Midbrain (tissue), 1 donor: ENCODE measurements around the gene CDH23.

ENCODE experiments used
- DNase-seq: peaks from one replicate; lab custom pipeline; 2025; lab: John Stamatoyannopoulos, UW

CDH23 gene

DNA sequence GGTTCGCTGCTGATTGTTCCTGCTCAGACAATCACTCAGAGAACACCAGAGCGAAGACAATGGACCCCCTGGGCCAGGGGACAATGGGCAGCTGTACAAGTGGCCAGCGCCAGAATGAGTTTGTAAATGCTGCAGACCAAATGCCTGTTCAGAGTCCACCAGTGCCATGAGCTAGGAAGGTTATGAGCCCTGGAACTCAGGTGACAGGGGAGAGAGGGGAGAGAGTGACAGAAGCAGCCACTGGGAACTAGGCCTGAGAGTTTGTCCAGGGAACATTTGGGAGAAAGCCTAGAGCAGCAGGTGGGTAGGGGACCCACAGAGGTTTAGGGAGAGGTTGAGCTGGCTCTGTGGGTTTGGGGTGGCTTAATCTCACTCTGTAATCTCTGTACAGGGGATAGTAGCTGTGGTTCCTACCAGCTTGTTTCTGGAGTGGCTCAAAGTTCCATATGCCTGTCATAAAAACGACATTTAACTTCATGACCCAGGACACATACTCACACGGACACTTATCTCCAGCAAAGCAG, 262.5 kb downstream of the CDH23 start:
- no peak for DNase-seq

DNA sequence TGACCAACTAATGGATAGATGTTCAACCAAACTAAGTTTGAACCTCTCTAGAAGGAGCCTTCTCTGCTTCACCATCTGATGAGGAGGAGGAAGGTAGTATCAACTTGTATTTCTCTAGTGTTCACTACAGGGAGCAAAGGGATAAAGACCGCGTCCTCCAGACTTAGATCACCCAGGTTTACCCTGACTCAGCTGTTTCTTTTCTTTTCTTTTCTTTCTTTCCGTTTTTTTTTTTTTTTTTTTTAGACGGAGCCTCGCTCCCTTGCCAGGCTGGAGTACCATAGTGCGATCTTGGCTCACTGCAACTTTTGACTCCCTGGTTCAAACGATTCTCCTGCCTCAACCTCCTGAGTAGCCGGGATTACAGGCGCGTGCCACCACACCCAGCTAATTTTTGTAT, 263.0 kb downstream of the CDH23 start:
- DNase-seq = no peak

DNA sequence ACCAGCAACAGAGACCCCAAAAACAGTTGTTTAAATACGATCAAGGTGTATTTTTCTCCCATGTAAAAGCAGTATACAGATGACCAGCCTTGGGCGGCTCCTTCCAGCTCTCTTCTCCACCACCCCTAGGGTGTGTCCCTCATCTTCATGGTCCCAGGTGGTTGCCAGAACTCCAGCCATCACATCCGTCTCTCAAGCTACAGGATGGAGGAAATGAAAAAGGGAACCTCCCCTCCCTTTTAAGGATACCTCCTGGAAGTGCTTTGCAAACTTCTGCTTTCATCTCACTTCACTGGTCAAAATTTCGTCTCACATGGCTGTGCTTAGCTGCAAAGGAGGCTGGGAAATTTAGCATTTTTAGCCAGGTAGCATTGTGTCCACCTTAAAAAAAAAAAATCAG, 263.6 kb downstream of the CDH23 start:
- no peak for DNase-seq

DNA sequence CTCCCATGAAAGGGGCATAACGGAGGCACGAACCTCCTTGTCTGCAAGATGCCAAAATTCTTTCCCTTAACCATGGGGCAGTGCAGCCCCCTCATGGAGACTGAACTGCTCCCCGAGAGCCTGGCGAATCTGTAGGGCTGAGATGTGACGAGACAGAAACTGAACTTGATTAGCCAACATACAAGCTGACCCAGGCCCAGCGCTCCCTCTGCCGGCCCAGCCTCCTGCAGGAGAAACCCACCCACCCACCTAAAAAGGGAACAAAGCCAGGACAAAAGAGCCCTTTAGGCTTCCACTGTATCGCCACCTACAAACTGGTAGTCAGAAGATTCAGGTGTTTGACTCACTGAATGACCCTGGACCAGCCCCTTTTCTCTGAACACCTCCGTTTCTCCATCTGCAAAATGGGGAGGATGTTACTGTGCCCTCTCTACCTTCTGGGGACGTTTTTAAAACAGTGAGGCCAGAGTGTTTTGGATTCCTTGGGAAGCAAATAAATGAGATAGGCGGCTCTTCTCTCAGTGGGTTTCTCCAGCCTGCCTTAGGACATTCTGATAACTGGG, 264.4 kb downstream of the CDH23 start:
- DNase-seq = no peak

DNA sequence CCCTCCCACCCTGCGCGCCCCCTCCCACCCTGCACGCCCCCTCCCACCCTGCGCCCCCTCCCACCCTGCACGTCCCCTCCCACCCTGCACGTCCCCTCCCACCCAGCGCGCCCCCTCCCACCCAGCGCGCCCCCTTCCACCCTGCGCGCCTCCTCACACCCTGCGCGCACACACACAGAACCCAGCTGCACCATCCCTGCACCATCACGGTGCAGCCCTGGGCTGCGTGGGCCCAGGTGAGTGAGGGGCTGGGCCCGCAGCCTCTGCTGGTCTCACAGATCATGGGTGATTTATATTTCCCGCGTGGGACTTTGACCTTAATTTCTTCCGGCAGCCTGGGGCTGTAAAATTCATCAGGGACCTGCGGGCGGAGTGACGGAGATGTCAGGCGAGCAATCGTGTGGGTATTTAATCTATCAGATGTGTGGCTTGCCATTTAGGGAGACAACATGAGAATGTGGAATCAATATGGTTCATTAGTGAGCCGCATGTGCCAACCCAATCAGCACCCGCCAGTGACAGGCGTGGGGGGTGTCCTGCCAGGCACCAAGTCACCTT, 265.1 kb downstream of the CDH23 start:
- no peak for DNase-seq

DNA sequence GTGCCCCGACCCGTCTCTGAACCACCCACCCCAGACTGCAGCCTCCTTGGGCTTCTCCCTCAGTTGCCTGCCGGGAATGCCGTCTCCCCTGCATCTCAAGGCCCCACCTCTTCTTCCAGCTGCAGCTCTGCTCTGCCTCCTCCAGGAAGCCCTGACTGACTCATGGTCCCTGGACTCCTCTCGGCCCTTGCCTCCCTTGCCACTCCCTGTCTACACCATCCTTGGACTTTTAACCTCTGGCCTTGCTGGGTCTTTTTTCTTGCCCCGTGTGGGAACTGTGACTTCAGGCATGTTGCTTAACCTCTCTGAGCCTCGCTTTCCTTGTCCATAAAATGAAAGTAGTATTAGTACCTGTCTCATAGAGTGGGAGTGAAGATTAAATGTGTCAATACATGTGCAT, 266.6 kb downstream of the CDH23 start:
- no peak for DNase-seq

DNA sequence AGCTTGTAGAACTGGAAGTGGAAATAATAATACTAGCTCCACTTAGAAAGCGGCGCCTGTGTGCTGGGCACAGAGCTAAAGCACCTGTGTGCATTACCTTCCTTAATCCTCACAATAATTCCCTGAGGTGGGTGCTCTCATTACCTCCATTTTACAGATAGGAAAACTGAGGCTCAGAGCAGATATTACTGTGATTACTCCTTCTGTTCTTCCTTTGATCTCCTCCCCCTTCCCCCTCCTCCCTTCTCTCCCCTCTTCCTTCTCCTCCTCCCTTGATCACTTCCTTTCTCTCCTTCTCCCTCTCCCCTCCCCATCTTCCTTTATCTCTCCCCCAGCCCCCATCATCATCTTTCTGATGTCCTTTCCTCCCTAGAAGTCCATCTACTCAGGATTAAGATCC, 267.9 kb downstream of the CDH23 start:
- no peak for DNase-seq

DNA sequence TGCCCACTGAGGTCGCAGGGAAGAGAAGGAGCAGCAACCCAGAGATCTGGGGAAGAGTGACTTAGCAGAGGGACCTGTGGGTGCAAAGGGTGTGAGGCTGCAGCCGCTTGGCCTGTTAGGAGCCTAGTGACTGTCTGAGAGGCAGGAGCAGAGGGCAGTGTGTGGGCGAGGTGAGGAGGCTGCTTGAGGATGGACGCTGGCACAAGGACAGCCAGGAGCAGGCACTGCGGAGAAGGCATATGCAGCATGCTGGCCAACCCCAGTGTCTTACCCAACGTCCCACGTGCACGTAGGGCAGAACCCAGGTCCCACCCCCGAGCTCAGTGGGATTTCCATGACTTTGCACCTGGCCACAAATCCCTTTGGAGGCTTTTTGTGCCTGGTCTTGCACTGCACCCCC, 268.7 kb downstream of the CDH23 start:
- DNase-seq = no peak

DNA sequence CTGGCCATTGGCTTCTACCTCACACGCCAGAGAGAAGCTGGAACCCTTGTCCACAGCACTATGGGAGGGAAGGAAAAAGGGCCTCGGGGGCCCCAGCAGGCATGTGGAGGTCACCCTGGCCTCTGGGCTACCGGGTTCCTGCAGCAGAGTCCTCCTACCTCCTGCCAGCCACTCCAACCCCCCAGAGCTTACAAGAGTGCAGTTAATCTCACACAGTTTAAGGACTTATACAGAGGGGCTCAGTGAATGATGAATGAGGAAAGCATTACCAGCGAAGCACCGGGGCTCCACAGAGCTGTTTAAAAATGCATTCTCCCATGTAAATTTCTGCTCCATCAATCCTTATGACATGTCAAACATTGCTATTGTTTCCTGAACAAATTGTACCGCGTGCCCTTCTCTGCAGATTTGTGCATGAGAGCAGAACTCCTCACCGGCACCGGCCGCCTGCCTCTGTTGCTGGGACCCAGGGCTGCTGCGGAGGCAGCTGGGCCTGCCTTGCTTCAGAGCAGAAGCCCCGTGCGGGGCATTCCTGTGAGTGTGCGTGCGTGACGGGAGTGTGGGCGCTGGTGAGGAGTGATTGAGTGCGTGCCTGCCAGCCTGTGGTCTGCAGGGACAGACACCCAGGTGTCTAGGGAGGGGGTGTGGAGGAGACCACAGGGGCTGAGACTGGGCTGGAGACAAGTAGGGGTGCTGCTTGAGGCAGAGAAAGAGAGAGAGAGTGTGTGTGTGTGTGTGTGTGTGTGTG, 270.1 kb downstream of the CDH23 start:
- no peak for DNase-seq

DNA sequence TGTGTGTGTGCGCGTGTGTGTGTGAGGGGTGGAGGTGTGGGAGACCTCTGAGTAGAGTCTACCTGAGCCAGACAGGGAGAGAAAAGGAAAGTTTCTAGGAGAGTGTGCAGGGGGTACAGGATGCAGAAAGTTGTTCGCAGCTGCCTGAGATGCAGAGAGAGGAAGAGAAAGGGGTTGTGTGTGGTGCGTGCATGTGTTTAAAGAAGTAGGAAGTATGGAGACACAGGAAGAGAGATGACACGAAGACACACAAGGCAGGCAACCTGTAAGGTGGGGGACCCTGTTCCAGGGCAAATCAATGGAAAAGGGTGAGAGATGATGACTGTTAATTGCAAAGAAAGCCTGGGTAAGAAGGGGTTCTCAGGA, 270.6 kb downstream of the CDH23 start:
- DNase-seq = no peak

DNA sequence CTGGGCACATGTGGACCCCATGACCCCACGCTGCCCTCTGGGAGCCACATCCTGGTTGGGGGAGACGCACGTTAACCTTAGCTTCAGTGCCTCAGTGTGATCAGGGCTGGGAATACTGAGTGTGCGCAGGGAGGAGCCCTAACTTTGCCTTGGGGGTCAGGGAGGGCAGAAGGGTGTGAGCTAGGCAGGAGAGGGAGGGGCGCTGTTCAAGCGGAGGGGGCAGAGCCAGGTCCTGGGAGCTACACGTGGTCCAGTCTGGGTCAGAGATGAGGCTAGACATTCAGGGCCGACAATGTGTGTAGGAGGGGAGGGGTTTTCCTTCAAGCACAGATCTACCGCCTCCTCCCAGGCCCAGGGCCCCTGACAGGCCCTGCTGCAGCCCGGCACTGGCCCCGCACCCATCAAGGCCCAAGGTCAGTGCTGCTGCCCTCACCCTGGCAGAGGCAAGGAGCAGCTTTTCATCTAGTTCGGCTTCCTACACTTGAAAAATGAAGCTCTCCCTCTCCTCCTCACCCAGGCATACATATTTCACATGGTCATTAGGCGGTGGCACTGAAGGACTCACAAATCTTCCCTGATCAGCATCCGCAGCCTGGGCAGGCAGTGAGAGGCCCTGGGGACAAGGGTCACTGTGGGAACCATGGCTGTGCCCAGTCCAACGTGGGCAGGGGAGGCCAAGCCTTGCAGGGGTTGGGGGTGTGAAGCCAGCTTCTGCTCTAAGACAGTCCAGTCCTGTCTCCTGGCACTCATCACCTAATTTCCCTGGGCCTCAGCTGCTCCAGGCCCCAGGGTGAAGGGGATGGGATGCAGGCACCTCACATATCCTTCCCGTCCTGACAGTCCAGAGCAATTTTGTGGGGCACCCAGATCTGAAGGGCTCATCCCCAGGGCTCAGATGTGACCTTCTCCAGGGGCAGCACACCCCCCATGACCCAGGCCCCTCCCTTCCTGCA, 275.6 kb downstream of the CDH23 start:
- DNase-seq = no peak

DNA sequence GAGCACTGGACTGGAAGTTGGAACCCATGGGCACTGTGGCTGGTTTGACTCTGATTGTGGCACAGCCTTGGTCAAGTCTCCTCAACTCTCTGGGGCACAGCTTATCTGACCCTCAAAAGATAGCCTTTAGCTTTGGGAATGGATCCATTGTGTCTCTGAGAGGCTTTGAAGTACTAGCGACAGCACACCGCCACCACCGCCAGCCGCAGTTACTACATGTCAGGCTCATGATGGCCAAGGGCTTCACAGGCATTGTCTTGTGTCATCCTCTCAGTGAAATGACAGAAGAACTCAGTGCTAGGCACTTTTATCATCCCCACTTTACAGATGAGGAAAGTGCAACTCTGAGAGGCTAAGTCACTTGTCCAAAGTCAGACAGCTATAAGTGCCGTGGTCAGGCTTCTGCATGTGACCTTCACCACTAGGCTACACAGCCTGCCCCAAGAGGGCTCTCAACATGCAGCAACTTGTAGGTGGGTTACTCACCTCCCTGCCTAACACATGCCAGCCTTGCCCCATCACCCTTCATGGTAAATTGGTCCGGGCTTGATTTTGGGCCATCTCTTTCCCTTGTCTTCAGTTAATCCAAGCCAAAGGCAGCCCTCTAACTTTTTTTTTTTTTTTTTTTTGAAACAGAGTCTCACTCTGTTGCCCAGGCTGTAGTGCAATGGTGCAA, 278.7 kb downstream of the CDH23 start:
- no peak for DNase-seq

DNA sequence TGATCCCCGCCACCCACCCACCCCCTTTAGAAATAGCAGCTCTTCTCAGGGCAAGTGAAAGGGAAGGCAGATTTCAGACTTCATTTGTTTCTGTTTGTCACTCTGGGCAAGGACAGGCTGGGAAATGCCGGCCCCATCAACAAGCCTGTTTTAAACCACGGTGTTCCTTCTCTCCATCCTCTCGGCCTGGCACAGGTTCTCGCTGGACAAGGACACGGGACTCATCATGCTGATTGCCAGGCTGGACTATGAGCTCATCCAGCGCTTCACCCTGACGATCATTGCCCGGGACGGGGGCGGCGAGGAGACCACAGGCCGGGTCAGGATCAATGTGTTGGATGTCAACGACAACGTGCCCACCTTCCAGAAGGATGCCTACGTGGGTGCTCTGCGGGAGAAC, 280.5 kb downstream of the CDH23 start:
- DNase-seq = no peak

DNA sequence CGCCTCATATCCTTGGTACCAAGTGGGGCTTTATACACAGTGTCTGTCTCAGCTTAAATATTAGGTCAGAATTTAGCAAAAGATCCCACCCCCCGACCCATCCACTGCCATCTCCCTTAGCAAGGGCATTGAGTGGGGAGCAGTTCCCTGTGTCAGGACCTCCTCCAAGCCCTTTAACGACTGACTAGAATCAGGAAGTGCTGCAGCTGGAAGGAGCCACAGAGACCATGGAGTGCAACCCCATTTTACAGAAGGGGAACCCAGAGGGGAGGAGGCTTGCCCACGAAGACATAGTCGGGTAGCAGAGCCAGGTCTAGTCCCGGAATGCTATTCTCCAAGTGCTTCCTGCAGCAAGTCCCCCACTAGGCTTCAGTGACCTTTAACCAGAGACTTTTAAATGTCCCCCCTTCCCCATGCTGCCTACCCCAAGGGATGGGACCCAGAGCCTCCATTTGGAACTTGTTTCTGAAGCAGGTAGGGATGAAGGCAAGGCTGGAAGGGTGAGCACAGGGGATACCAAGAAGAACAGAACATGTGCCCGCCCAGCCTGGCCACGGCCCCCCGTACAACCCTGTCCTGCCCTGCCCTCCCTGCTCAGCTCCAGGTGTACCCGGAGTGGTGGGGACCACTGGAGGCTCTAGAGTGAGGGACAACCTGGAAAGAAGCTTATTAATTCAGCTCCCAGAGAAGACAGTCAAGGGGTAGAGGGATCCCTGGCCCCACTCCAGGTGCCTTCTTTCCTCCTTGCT, 281.5 kb downstream of the CDH23 start:
- DNase-seq = no peak

DNA sequence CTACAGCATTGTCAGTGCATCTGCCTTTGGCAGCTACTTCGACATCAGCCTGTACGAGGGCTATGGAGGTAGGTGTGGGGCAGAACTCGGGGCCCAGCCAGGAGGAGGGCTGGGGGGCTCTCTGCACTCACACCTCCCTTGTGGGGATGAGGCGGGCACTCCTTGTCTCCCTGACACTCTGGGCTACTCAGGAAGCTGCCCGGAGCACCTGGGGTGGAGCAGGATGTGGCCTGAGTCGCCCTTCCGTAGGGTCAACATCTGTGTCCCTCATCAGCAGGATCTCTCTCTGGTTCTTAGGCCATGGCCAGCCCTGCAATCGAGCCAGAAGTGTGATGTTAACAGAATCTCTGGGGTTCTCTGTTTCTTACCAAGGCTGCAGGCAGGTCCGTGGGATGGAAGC, 282.7 kb downstream of the CDH23 start:
- DNase-seq = no peak

DNA sequence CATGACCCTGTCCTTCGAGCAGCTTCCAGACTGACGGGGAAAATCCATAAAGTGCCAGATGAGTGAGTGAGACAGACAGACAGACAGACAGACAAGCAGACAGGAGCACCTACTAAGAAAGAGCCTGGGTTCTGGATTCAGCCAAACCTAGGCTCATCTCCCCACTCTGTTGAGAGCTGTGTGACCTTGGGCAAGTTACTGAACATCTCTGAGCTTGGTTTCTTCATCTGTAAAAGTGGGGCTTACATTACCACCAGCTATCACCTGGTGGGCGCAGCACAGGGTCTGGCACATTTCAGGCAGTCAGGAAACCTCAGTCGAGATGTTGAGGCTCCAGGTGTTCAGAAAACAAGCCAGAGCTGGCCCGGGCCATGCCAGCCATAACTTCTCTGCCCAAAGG, 285.3 kb downstream of the CDH23 start:
- DNase-seq = no peak

DNA sequence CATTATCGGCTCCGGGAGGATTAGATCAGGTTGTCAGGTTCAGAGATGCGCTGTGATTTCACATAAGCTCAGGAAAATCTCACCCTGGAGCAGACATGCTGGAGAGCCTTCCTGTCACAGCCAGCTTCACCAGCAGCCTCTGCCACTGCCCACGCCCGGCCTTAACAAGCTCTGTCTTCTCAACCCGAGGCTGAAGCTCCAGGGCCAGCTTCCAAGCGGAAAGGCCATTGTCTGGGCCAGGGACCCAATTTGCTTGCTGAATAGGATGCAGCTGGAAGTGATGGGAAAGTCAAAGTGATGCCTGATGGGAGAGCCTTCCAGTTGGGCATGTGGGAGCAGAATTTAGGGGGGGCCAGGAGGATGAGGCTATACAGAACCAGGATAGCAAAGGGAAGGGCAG, 286.6 kb downstream of the CDH23 start:
- no peak for DNase-seq

DNA sequence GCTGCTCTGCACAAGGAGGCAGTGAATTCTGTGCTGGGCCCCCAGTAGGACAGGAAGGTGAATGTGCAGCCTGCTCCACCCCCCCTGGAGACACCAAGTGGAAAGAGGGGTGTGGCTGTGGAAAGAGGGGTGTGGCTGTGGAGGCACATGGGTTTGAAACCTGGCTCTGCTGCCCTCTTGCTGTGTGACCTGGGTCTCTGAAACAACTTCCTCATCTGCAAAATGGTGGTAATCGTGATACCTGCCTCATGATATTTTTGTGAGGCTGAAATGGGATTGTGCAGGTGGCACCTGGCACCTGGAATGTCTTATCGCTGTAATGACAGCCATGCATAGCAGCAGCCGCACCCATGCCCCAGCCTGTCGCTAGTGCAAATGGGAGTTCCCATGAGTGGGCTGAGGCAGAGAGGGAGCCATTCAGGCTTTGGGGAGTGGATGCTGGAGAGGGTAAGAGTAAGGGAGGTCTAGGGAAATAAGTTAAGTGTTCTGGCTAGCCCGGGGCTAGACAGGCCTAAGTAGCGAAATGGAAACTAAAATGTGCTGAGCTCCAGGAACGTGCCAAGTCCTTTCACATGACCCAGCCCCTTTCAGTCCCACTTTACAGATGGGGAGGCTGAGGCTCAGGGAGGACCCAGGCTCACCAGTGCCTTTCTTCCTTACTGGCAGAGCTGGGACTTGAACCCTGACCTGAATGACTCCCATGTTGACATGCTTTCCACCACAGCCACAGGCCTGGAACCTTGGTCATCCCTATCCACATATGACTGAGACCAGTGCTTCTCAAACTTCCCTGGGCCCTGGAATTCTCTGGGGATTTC, 287.8 kb downstream of the CDH23 start:
- DNase-seq = no peak

DNA sequence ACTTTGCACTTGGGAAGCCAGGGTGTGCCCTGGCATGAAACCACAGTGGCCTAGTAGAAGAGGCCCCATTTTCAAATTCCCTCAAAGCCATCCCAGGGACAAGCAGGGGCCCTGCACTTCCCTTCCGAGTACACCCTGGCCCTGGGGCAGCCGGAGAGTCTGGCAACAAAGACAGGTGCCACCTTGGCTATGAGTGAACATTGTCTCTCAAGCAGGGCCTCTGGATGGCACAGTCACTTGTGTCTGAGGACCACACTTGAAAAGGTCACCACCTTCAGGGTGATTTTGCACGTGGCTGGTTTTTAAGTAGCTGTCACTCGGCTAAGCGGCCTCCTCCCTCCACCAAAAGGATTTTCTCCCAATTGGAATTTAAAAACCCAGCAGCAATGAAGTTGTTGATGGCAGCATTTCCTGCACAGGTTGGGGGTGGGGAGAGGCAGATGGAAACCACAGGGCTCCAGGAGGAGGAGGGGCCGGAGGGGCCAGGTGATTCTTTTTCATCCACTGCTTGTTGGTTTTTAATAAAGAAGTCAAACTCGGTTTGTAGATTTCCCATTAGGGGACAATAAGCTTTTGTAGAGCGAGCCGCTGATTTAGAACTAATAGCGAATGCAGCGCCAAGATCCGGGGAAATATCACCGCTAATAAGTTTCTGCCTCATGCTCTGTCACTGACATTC, 289.0 kb downstream of the CDH23 start:
- DNase-seq = no peak

DNA sequence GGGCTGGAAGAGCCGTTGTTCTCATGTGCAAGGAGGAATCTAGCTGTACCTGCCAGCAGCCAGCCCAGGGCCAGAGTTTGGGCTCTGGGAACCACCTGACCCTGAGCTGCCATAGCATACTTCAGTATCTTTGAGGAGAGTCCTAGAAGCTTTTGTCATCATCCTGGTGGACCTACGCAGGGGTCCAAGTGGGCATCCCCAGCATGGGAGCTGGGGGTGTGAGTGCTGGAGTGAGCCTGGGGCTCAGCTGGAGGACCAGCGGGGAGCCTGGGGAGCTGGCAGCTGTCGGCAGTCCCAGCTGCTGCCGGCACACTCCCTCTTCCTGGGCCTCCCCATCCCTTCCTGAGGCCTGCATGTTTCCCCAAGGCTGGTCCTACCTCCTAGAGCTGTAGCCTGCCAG, 290.4 kb downstream of the CDH23 start:
- no peak for DNase-seq
